Stomach (tissue), 4 donors: ENCODE results near the gene VSTM2B.

Experiments used
- CTCF ChIP-seq, 7 experiments: fragments of 450-650 bp in 4 of 7; fragments of 200-600 bp in 3 of 7; sonication (generic) in 3 of 7; IDR thresholded peaks; one replicate each; pipeline ENCODE4 v1.5.1; 2016 to 2019; ENCODE audit warnings: antibody characterized with exemption in 7 of 7, control low read depth in 2 of 7, mild to moderate bottlenecking in 1 of 7
- EP300 ChIP-seq: sonication (generic); formaldehyde crosslinking; IDR thresholded peaks from one replicate; pipeline ENCODE4 v1.6.1; 2017; ENCODE audit warnings: antibody characterized with exemption
- POLR2A ChIP-seq, 4 donors: fragments of 450-650 bp; IDR thresholded peaks; one replicate each; pipeline ENCODE4 v1.6.1; 2016; ENCODE audit warnings: antibody characterized with exemption in 4 of 4, control low read depth in 2 of 4, mild to moderate bottlenecking in 1 of 4, moderate library complexity in 1 of 4

- no peak for TF ChIP-seq CTCF (IDR thresholded peaks at IDR 0.05)
- TF ChIP-seq POLR2A (IDR thresholded peaks at IDR 0.05), result no peak
- TF ChIP-seq EP300, result no peak
Measured at GRCh38 chr19:29504454-29504853, 21.3 kb upstream of the VSTM2B start.
